Common myeloid progenitor, CD34-positive (primary cell): ENCODE data around the gene ANKDD1A.
A peak's percentile ranks its signal among the peaks of the same experiment; 100 is the strongest.

Experiments used
- CTCF ChIA-PET: fragments of 350-600 bp; sonication (Branson Sonifier 250); formaldehyde crosslinking; loops from one replicate; lab custom pipeline; 2021; ENCODE audit warnings: antibody characterized with exemption; lab: Charles Lee
- POLR2A ChIA-PET: fragments of 350-600 bp; sonication (Branson Sonifier 250); formaldehyde crosslinking; loops from one replicate; lab custom pipeline; 2021; ENCODE audit warnings: antibody characterized with exemption; lab: Charles Lee
- DNase-seq, 3 donors: peaks; one replicate each; pipeline versions ENCODE4 v3.0.0 to v3.0.0-alpha.2; 2013
- H3K27ac ChIP-seq, 2 experiments: 1 replicate in 1 of 2; 2 replicates in 1 of 2; pipeline ENCODE4 v1.7.0; 2013; ENCODE audit warnings: inconsistent platforms in 2 of 2, low read length in 2 of 2, mild to moderate bottlenecking in 2 of 2, low read depth in 1 of 2, moderate library complexity in 1 of 2; ENCODE audit not compliant: severe bottlenecking in 2 of 2, insufficient read depth in 1 of 2, poor library complexity in 1 of 2
- H3K27me3 ChIP-seq, 5 experiments: replicated peaks in 2 of 5; 1 replicate in 3 of 5; 2 replicates in 2 of 5; pipeline versions ENCODE4 v1.6.1 to v1.7.0; 2013; ENCODE audit warnings: low read length in 4 of 5, mild to moderate bottlenecking in 2 of 5, moderate library complexity in 2 of 5, inconsistent platforms in 1 of 5; ENCODE audit not compliant: insufficient read depth in 5 of 5, control insufficient read depth in 4 of 5
- H3K36me3 ChIP-seq, 4 experiments: 1 replicate in 2 of 4; 2 replicates in 2 of 4; pipeline versions ENCODE4 v1.6.1 to v1.7.0; 2013; ENCODE audit warnings: low read length in 3 of 4, control low read depth in 1 of 4, mild to moderate bottlenecking in 1 of 4; ENCODE audit not compliant: control insufficient read depth in 4 of 4, insufficient read depth in 4 of 4
- H3K4me1 ChIP-seq, 4 experiments: 1 replicate in 3 of 4; 2 replicates in 1 of 4; pipeline versions ENCODE4 v1.6.1 to v1.7.1; 2013; ENCODE audit warnings: low read length in 3 of 4, mild to moderate bottlenecking in 3 of 4, control low read depth in 1 of 4, inconsistent platforms in 1 of 4, moderate library complexity in 1 of 4; ENCODE audit not compliant: control insufficient read depth in 4 of 4, insufficient read depth in 4 of 4; ENCODE audit errors: control extremely low read depth in 1 of 4
- H3K4me3 ChIP-seq, 7 experiments: 1 replicate in 4 of 7; 2 replicates in 3 of 7; pipeline versions ENCODE4 v1.5.1 to v1.7.0; 2013; ENCODE audit warnings: mild to moderate bottlenecking in 7 of 7, low read length in 6 of 7, moderate library complexity in 6 of 7, inconsistent platforms in 2 of 7, low read depth in 2 of 7, control low read depth in 1 of 7; ENCODE audit not compliant: insufficient read depth in 4 of 7, control insufficient read depth in 1 of 7; ENCODE audit errors: extremely low read depth in 1 of 7
- H3K9me3 ChIP-seq, 5 experiments: 1 replicate in 4 of 5; 2 replicates in 1 of 5; pipeline versions ENCODE4 v1.6.1 to v1.7.1; 2013; ENCODE audit warnings: low read length in 4 of 5, mild to moderate bottlenecking in 2 of 5, inconsistent platforms in 1 of 5, low read depth in 1 of 5, moderate library complexity in 1 of 5; ENCODE audit not compliant: control insufficient read depth in 4 of 5, insufficient read depth in 2 of 5; ENCODE audit errors: control extremely low read depth in 1 of 5
- WGBS: methylation state at CpG from one replicate; pipeline ENCODE4 v1.1.5; 2013; ENCODE audit not compliant: insufficient coverage; 5-methylcytosine and 5-hydroxymethylcytosine counted together

ANKDD1A gene

GRCh38 chr15:64942356-64942755 is 30.7 kb downstream of the ANKDD1A start:
- no peak for DNase-seq
- Histone ChIP-seq H3K27me3 (no peaks in the 10 kb centered on the region), H3K27ac (no peak overlapping the region), H3K4me1 (no peaks in the 10 kb centered on the region), H3K9me3 (no peaks in the 10 kb centered on the region), H3K4me3 (no peak overlapping the region), H3K36me3 (no peaks in the 10 kb centered on the region)
- WGBS = 95% methylated on average over 8 of the region's 8 CpGs
- ChIA-PET POLR2A (interaction anchor here (0.6 kb wide), 1 partner anchor 364 kb away, joined by 3 read pairs; no protein-coding TSS in a partner anchor), CTCF (interaction anchor here (0.6 to 1.7 kb wide), 2 partner anchors 113 to 136 kb away, joined by 3 to 5 read pairs; no protein-coding TSS in a partner anchor)

GRCh38 chr15:64943512-64944225 is 32.0 kb downstream of the ANKDD1A start:
- ChIA-PET CTCF (interaction anchor here (0.9 to 1.6 kb wide), 3 partner anchors 14 to 252 kb away, joined by 3 to 4 read pairs (median 4); no protein-coding TSS in a partner anchor), POLR2A (no interaction called here)
- Histone ChIP-seq H3K27me3 (no peaks in the 10 kb centered on the region), H3K9me3 (no peaks in the 10 kb centered on the region), H3K4me3 (no peak overlapping the region), H3K27ac (no peak overlapping the region), H3K4me1 (no peaks in the 10 kb centered on the region), H3K36me3 (no peaks in the 10 kb centered on the region)
- 96% methylated on average over 4 of the region's 6 CpGs for WGBS
- DNase-seq = no peak

- Histone ChIP-seq H3K27ac (no peak overlapping the region), H3K36me3 (no peaks in the 10 kb centered on the region), H3K4me3 (no peak overlapping the region), H3K4me1 (no peaks in the 10 kb centered on the region), H3K9me3 (no peaks in the 10 kb centered on the region), H3K27me3 (no peaks in the 10 kb centered on the region)
- ChIA-PET CTCF (interaction anchor here (0.9 to 1.6 kb wide), 2 partner anchors 15 to 214 kb away, joined by 4 read pairs; no protein-coding TSS in a partner anchor), POLR2A (no interaction called here)
- WGBS = 100% methylated on average over 2 of the region's 4 CpGs
- DNase-seq = no peak
Measured at GRCh38 chr15:64944961-64945360, 33.3 kb downstream of the ANKDD1A start.

- 95% methylated on average over 10 of the region's 10 CpGs for WGBS
- no peaks in the 10 kb centered on the region for H3K4me1 ChIP-seq
- no peaks in the 10 kb centered on the region for H3K9me3 ChIP-seq
- no peaks in the 10 kb centered on the region for H3K36me3 ChIP-seq
- H3K27me3 ChIP-seq = no peaks in the 10 kb centered on the region
- POLR2A ChIA-PET = no interaction called here
- H3K27ac ChIP-seq = no peak overlapping the region
- CTCF ChIA-PET = no interaction called here
- H3K4me3 ChIP-seq = no peak overlapping the region
- DNase-seq = no peak
Measured at GRCh38 chr15:64947211-64947610, 35.5 kb downstream of the ANKDD1A start.

- POLR2A ChIA-PET = no interaction called here
- no peaks in the 10 kb centered on the region for H3K9me3 ChIP-seq
Measured at GRCh38 chr15:64948916-64949315, 37.2 kb downstream of the ANKDD1A start.

GRCh38 chr15:64949383-64950186 is 37.9 kb downstream of the ANKDD1A start:
- DNase-seq = no peak
- no peak overlapping the region for H3K4me3 ChIP-seq
- H3K27me3 ChIP-seq = no peaks in the 10 kb centered on the region
- H3K4me1 ChIP-seq = no peaks in the 10 kb centered on the region
- ChIA-PET POLR2A (no interaction called here), CTCF (no interaction called here)
- WGBS = 95% methylated on average over 10 of the region's 11 CpGs
- no peaks in the 10 kb centered on the region for H3K9me3 ChIP-seq
- no peaks in the 10 kb centered on the region for H3K36me3 ChIP-seq
- no peak overlapping the region for H3K27ac ChIP-seq

More at GRCh38 chr15:64948916-64949315, 37.2 kb downstream of the ANKDD1A start:
- CTCF ChIA-PET = no interaction called here
- Histone ChIP-seq H3K36me3 (no peaks in the 10 kb centered on the region), H3K27ac (no peak overlapping the region), H3K4me1 (no peaks in the 10 kb centered on the region), H3K27me3 (no peaks in the 10 kb centered on the region), H3K4me3 (no peak overlapping the region)
- DNase-seq = no peak
- WGBS = 93% methylated on average over 6 of the region's 9 CpGs

GRCh38 chr15:64950888-64951287 is 39.2 kb downstream of the ANKDD1A start:
- POLR2A ChIA-PET = no interaction called here

More at GRCh38 chr15:64950888-64951287, 39.2 kb downstream of the ANKDD1A start:
- 21% methylated on average over 5 of the region's 6 CpGs for WGBS
- Histone ChIP-seq H3K9me3 (no peaks in the 10 kb centered on the region), H3K4me3 (no peak overlapping the region), H3K27me3 (no peaks in the 10 kb centered on the region), H3K36me3 (peaks cover 2 to 9% (median 6%) of the 10 kb centered on the region in 4 experiments), H3K27ac (no peak overlapping the region), H3K4me1 (no peaks in the 10 kb centered on the region)
- CTCF ChIA-PET = no interaction called here
- DNase-seq = peak; percentile 10 to 63 (median 51)
